Endothelial cell (in vitro differentiated cells): ENCODE results near the gene POU2F1. TPM values are rescaled to one million over a fixed set of nuclear protein-coding genes. Genes with fewer than 3 reads are reported as not detected.

Experiments
- DNase-seq: peaks from one replicate; pipeline ENCODE4 v3.0.0; 2021; ENCODE audit warnings: low spot score
- H3K27ac Mint-ChIP-seq: one replicate; pipeline ENCODE4 v1.8.0; 2021; ENCODE audit warnings: mixed read lengths, inconsistent platforms; ENCODE audit not compliant: unreplicated experiment
- H3K27me3 Mint-ChIP-seq: one replicate; pipeline ENCODE4 v1.8.0; 2021; ENCODE audit warnings: mild to moderate bottlenecking, moderate library complexity, mixed read lengths, inconsistent platforms; ENCODE audit not compliant: unreplicated experiment
- H3K36me3 Mint-ChIP-seq: one replicate; pipeline ENCODE4 v1.8.0; 2021; ENCODE audit warnings: mild to moderate bottlenecking, low read depth, mixed read lengths, inconsistent platforms; ENCODE audit not compliant: unreplicated experiment
- H3K4me1 Mint-ChIP-seq: one replicate; pipeline ENCODE4 v1.8.0; 2021; ENCODE audit warnings: mild to moderate bottlenecking, mixed read lengths, inconsistent platforms; ENCODE audit not compliant: unreplicated experiment
- H3K4me3 Mint-ChIP-seq: one replicate; pipeline ENCODE4 v1.8.0; 2021; ENCODE audit warnings: mild to moderate bottlenecking, mixed read lengths, inconsistent platforms; ENCODE audit not compliant: unreplicated experiment
- H3K9me3 Mint-ChIP-seq: one replicate; pipeline ENCODE4 v1.8.0; 2021; ENCODE audit warnings: mixed read lengths, inconsistent platforms; ENCODE audit not compliant: unreplicated experiment
- total RNA-seq: library from RNA; stranded (reverse); fragmentation: NEBNext Ultra II Directional; extraction: Animal tissue kit (Norgen Biotek cat#: 25700); gene quantifications from one replicate; pipeline ENCODE4 v1.2.1, GENCODE V29; 2021; ENCODE audit not compliant: unreplicated experiment
- TF ChIP-seq, protein P1 (sequence below): fragments of 200-600 bp; sonication (generic); IDR thresholded peaks from one replicate; pipeline ENCODE4 v1.5.0; 2021; ENCODE audit warnings: antibody characterized with exemption; ENCODE audit not compliant: unreplicated experiment

POU2F1 gene
- total RNA-seq, 1 donor from 2014 or later: 24.5 TPM

- Mint-ChIP-seq H3K4me1 (no peaks in the 10 kb centered on the region), H3K9me3 (no peaks in the 10 kb centered on the region), H3K27me3 (peaks cover 2% of the 10 kb centered on the region), H3K27ac (no peak overlapping the region), H3K36me3 (no peaks in the 10 kb centered on the region), H3K4me3 (no peak overlapping the region)
- TF ChIP-seq, protein P1, sequence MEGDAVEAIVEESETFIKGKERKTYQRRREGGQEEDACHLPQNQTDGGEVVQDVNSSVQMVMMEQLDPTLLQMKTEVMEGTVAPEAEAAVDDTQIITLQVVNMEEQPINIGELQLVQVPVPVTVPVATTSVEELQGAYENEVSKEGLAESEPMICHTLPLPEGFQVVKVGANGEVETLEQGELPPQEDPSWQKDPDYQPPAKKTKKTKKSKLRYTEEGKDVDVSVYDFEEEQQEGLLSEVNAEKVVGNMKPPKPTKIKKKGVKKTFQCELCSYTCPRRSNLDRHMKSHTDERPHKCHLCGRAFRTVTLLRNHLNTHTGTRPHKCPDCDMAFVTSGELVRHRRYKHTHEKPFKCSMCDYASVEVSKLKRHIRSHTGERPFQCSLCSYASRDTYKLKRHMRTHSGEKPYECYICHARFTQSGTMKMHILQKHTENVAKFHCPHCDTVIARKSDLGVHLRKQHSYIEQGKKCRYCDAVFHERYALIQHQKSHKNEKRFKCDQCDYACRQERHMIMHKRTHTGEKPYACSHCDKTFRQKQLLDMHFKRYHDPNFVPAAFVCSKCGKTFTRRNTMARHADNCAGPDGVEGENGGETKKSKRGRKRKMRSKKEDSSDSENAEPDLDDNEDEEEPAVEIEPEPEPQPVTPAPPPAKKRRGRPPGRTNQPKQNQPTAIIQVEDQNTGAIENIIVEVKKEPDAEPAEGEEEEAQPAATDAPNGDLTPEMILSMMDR: no peak
- DNase-seq: no peak
Measured at GRCh38 chr1:167182571-167183320, 37.9 kb upstream of the POU2F1 start.

DNA sequence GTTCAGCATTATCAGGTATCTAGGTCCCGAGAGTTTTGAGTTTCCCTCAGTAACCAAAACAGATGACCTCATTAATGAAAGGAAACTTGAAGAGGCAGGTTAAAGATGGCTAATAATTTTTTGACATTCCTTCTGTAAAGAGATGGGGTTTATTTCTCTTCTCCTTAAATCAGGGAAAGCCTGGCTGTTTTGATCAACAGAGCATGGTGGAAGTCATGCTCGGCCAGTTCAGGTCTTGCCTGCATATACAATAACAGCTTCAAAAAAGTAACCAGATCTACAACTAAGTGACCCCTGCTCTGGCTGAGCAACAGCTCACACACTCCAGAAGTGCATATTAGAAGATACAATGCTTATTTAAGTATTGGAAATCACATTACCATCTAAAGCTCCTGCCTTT is 36.6 kb upstream of the POU2F1 start:
- no peaks in the 10 kb centered on the region for H3K36me3 Mint-ChIP-seq
- H3K9me3 Mint-ChIP-seq: no peaks in the 10 kb centered on the region
- H3K4me1 Mint-ChIP-seq: no peaks in the 10 kb centered on the region
- H3K4me3 Mint-ChIP-seq: no peak overlapping the region
- no peak overlapping the region for H3K27ac Mint-ChIP-seq
- peaks cover 2% of the 10 kb centered on the region for H3K27me3 Mint-ChIP-seq
- DNase-seq: no peak
- TF ChIP-seq, protein P1: no peak

DNA sequence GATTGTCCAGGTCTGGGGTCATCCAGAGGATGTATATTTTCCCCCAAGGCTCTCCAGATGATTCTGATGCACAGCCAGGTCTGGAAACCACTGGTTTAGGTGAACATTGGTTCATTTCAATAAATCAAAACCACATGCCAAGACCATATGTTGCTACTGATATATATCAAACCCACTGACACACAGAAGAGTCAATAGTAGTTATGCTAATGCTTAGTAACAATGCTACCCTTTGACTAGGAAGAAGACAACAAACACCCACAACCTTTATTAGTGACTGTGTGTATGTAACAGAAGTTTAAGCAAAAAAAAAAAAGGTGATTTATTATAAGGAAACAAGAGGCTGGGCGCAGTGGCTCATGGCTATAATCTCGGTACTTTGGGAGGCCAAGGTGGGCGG is 35.6 kb upstream of the POU2F1 start:
- Mint-ChIP-seq H3K9me3 (no peaks in the 10 kb centered on the region), H3K4me3 (no peak overlapping the region), H3K27ac (no peak overlapping the region), H3K27me3 (peaks cover 3% of the 10 kb centered on the region), H3K36me3 (no peaks in the 10 kb centered on the region), H3K4me1 (no peaks in the 10 kb centered on the region)
- TF ChIP-seq, protein P1: no peak
- DNase-seq: no peak

DNA sequence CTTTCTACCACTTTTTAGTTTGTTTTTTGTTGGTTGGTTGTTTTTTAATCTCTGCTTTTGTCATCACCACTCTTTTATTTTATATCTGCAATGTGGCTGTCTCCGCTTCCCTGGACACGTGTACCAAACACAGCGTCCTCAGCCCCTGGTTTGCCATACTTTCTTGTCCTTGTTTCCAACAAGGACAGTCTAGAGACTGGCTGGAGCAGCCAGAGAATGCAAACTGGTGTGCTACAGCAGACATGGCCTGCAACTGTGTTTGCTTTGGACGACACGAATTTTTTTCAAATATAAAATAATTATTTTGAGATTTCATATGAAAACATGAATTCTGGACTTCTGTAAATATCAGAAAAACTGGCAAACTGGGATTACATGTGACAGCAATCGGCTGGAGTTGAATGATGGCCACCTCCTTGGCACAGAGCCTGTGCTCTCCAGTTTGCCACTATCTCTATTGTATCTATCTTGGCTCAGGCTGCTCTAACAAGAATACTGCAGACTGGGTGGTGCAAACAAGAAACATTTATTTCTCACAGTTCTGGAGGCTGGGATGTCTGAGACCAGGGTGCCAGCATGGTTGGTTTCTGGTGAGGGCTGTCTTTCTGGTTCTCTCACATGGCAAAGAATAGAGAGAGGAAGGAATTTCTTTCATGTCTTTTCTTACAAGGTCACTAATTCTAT is 34.6 kb upstream of the POU2F1 start:
- Mint-ChIP-seq H3K36me3 (no peaks in the 10 kb centered on the region), H3K27ac (no peak overlapping the region), H3K27me3 (peaks cover 3% of the 10 kb centered on the region), H3K4me3 (no peak overlapping the region), H3K9me3 (no peaks in the 10 kb centered on the region), H3K4me1 (no peaks in the 10 kb centered on the region)
- TF ChIP-seq, protein P1: no peak
- no peak for DNase-seq

DNA sequence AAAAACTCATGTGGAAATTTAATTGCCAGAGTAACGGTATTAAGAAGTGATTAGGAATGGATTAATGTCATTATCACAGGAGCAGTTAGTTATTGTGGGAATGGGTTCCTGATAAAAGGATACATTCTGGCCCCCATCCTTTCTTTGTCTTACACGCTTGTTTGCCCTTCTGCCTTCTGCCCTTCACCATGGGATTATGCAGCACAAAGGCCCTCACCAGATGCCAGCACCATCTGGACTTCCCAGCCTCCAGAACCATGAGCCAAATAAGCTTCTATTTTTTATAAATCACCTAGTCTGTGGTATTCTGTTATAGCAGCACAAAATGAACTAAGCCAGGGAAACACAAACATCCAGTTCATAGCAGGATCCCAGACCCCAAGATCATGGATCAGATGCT is 33.9 kb upstream of the POU2F1 start:
- H3K4me3 Mint-ChIP-seq: no peak overlapping the region
- H3K4me1 Mint-ChIP-seq: no peaks in the 10 kb centered on the region
- H3K27me3 Mint-ChIP-seq: peaks cover 3% of the 10 kb centered on the region
- no peaks in the 10 kb centered on the region for H3K9me3 Mint-ChIP-seq
- no peak overlapping the region for H3K27ac Mint-ChIP-seq
- DNase-seq: no peak
- no peaks in the 10 kb centered on the region for H3K36me3 Mint-ChIP-seq
- TF ChIP-seq, protein P1: no peak
